Measurements from ENCODE around the gene FLNB. TPM values are rescaled to one million over a fixed set of nuclear protein-coding genes. Genes with fewer than 3 reads are reported as not detected.

The FLNB gene
- total RNA-seq, 1 experiment from 2014 or later: 41.2 TPM

- Histone ChIP-seq H3K4me3 (ENCODE audit: low read depth, low read length, poor library complexity, severe bottlenecking) (no peak overlapping the region), H3K9me3 (ENCODE audit: low read depth, low read length, poor library complexity, severe bottlenecking) (no peaks in the 10 kb centered on the region), H3K27me3 (replicated peaks; ENCODE audit: insufficient read depth, low read depth, low read length, poor library complexity) (no peaks in the 10 kb centered on the region), H3K27ac (ENCODE audit: low read depth, low read length, poor library complexity, severe bottlenecking) (no peak overlapping the region), H3K36me3 (ENCODE audit: insufficient read depth, low read length, poor library complexity, severe bottlenecking) (no peaks in the 10 kb centered on the region), H3K4me1 (ENCODE audit: insufficient read depth, low read length, poor library complexity, severe bottlenecking) (no peaks in the 10 kb centered on the region)
- intact Hi-C loops (cut with micrococcal nuclease; ENCODE audit: unreplicated experiment): no loop called here
- no TSS peak for BruUV-seq (replicated peaks)
- no peak for DNase-seq (ENCODE audit: low spot score)
- TF ChIP-seq EZH2 (IDR thresholded peaks at IDR 0.05; ENCODE audit: borderline replicate concordance, low read depth, low read length, poor library complexity, severe bottlenecking): no peak
- CTCF ChIA-PET: no interaction called here
- POLR2A ChIA-PET (ENCODE audit: low non-redundant PET): no interaction called here
Observed at GRCh38 chr3:57977818-57978235, 30.4 kb upstream of the FLNB start.

GRCh38 chr3:57978316-57978715, 29.9 kb upstream of the FLNB start:
- Histone ChIP-seq H3K9me3 (ENCODE audit: low read depth, low read length, poor library complexity, severe bottlenecking) (no peaks in the 10 kb centered on the region), H3K36me3 (ENCODE audit: insufficient read depth, low read length, poor library complexity, severe bottlenecking) (no peaks in the 10 kb centered on the region), H3K4me3 (ENCODE audit: low read depth, low read length, poor library complexity, severe bottlenecking) (no peak overlapping the region), H3K27me3 (replicated peaks; ENCODE audit: insufficient read depth, low read depth, low read length, poor library complexity) (no peaks in the 10 kb centered on the region), H3K4me1 (ENCODE audit: insufficient read depth, low read length, poor library complexity, severe bottlenecking) (no peaks in the 10 kb centered on the region), H3K27ac (ENCODE audit: low read depth, low read length, poor library complexity, severe bottlenecking) (no peak overlapping the region)
- POLR2A ChIA-PET (ENCODE audit: low non-redundant PET): no interaction called here
- intact Hi-C loops (cut with micrococcal nuclease; ENCODE audit: unreplicated experiment): no loop called here
- CTCF ChIA-PET: no interaction called here
- BruUV-seq (replicated peaks): no TSS peak
- no peak for DNase-seq (ENCODE audit: low spot score)
- TF ChIP-seq EZH2 (IDR thresholded peaks at IDR 0.05; ENCODE audit: borderline replicate concordance, low read depth, low read length, poor library complexity, severe bottlenecking): no peak
- TF ChIP-seq CTCF (conservative IDR thresholded peaks at IDR 0.05; ENCODE audit: low read depth, low read length): no peak

GRCh38 chr3:57980416-57980815, 27.8 kb upstream of the FLNB start:
- H3K4me3 ChIP-seq (ENCODE audit: low read depth, low read length, poor library complexity, severe bottlenecking): no peak overlapping the region
- ChIA-PET POLR2A (ENCODE audit: low non-redundant PET) (no interaction called here), CTCF (no interaction called here)
- no TSS peak for BruUV-seq (replicated peaks)
- intact Hi-C loops (cut with micrococcal nuclease; ENCODE audit: unreplicated experiment): no loop called here
- no peaks in the 10 kb centered on the region for H3K27me3 ChIP-seq (replicated peaks; ENCODE audit: insufficient read depth, low read depth, low read length, poor library complexity)
- no peak overlapping the region for H3K27ac ChIP-seq (ENCODE audit: low read depth, low read length, poor library complexity, severe bottlenecking)
- DNase-seq (ENCODE audit: low spot score): no peak
- H3K4me1 ChIP-seq (ENCODE audit: insufficient read depth, low read length, poor library complexity, severe bottlenecking): no peaks in the 10 kb centered on the region
- no peaks in the 10 kb centered on the region for H3K9me3 ChIP-seq (ENCODE audit: low read depth, low read length, poor library complexity, severe bottlenecking)
- H3K36me3 ChIP-seq (ENCODE audit: insufficient read depth, low read length, poor library complexity, severe bottlenecking): no peaks in the 10 kb centered on the region
- no peak for TF ChIP-seq EZH2 (IDR thresholded peaks at IDR 0.05; ENCODE audit: borderline replicate concordance, low read depth, low read length, poor library complexity, severe bottlenecking)
- no peak for TF ChIP-seq CTCF (conservative IDR thresholded peaks at IDR 0.05; ENCODE audit: low read depth, low read length)

- POLR2A ChIA-PET (ENCODE audit: low non-redundant PET): no interaction called here
- intact Hi-C loops (cut with micrococcal nuclease; ENCODE audit: unreplicated experiment): no loop called here
- no peaks in the 10 kb centered on the region for H3K36me3 ChIP-seq (ENCODE audit: insufficient read depth, low read length, poor library complexity, severe bottlenecking)
- CTCF ChIA-PET: no interaction called here
- TF ChIP-seq EZH2 (IDR thresholded peaks at IDR 0.05; ENCODE audit: borderline replicate concordance, low read depth, low read length, poor library complexity, severe bottlenecking): no peak
- H3K9me3 ChIP-seq (ENCODE audit: low read depth, low read length, poor library complexity, severe bottlenecking): no peaks in the 10 kb centered on the region
- H3K4me3 ChIP-seq (ENCODE audit: low read depth, low read length, poor library complexity, severe bottlenecking): no peak overlapping the region
- BruUV-seq (replicated peaks): no TSS peak
- H3K27me3 ChIP-seq (replicated peaks; ENCODE audit: insufficient read depth, low read depth, low read length, poor library complexity): no peaks in the 10 kb centered on the region
- H3K27ac ChIP-seq (ENCODE audit: low read depth, low read length, poor library complexity, severe bottlenecking): no peak overlapping the region
- DNase-seq (ENCODE audit: low spot score): no peak
- H3K4me1 ChIP-seq (ENCODE audit: insufficient read depth, low read length, poor library complexity, severe bottlenecking): no peaks in the 10 kb centered on the region
Observed at GRCh38 chr3:57981483-57982087, 26.6 kb upstream of the FLNB start.

Measured in A673 (cell line).